Smooth muscle cell of the umbilical artery (primary cell): ENCODE measurements around the gene PRLR. TPM values are rescaled to one million over a fixed set of nuclear protein-coding genes. Genes with fewer than 3 reads are reported as not detected.

Experiments
- total RNA-seq: library from RNA; depleted of rRNA; stranded (reverse); fragments of >200 nt; gene quantifications from 2 replicates; pipeline ENCODE4 v1.2.3, GENCODE V29; 2014

PRLR gene
- 0.55 and 0.89 TPM in 2 replicates for total RNA-seq

DNA sequence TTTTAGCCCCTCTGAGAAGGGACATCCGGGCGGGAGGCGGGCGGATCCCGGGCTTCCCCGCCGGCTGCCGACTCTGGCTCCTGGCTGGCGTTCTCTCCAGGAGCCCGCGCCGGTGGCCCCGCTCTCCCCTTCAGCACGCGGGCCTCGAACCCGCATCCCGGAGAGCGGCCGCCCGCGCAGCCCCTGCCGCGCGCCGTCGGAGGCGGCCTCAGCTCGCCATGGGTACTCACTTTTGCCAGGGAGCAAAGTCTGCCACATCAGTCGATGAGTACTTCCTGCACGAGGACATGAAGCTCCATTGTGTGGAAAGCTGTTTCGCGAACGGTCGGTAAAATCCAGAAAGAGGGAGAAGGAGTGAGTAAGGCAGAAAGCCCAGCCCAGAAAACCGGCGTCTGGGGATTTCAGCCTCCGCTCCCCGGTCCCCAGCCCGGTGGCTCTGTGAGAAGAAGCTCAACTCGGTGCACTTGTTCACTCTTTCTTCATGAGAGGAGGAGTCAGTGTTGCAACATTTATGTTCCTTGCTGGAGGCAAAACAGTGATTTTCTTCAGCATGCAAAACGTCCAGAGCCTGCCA is at the start of gene PRLR:
Gene PRLR, minus strand, starts transcription at position 450 of the 574 bp plus-strand sequence. CDS start 140,867 bp downstream, outside the sequence.

DNA sequence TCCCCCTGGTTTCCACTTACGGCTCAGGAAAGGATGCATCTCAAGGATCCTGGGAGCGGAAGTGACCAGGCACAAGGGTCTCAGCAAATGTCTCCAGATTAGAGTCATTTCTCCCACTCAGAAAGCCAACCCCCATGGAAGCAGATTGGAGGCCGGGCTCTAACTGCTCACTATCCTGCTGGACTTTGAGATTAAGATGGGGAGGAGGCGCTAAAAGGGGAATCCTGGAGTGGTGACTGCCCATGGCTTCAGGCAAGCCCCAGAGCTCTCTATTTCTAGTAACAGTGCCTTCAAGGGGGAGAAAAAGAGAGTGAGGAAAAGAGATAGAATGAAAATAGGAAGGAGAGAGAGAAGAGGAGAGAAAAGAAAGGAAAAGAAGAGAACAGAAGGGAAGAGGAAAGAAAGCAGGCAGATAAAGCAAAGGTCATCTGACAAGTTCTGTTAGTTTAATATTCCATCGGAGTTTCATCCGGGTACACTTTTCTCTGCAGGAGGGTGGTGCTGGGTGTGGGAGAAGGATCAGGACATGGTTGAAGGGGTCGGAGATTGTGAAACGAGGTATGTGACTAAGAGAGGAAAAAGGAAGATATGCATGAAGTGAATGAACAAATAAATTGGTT is 182.4 kb downstream of the PRLR start, which contains the start of gene AGXT2:
Gene AGXT2, minus strand, starts transcription at position 165 of the 620 bp plus-strand sequence. Its CDS starts 57 bp downstream, at position 108.

Other genes with a start within 250 kb of the PRLR start
- not detected in 2 replicates for gene AGXT2, start 182.5 kb downstream of the PRLR start, total RNA-seq